GM18505 (cell line): ENCODE data around the gene CDC42EP1.
"Not testable (repeated sequence)": the region's sequence is repeated elsewhere in the genome, so short reads cannot be mapped to it uniquely, and the experiment has no call there.

Experiments
- ATAC-seq: cut with Tn5 transposase; IDR thresholded peaks from one replicate; pipeline ENCODE4 v1.9.1; 2021; ENCODE audit not compliant: unreplicated experiment
- POLR2A ChIP-seq: IDR thresholded peaks from 4 replicates; pipeline ENCODE4 v1.6.1; 2011; ENCODE audit warnings: borderline replicate concordance; ENCODE audit not compliant: insufficient read depth, insufficient read length; ENCODE audit errors: extremely low read depth

The CDC42EP1 gene

GRCh38 chr22:37601540-37602442 lies 41.5 kb downstream of the CDC42EP1 start:
- no peak for TF ChIP-seq POLR2A
- ATAC-seq: no peak

GRCh38 chr22:37602546-37603277 lies 42.4 kb downstream of the CDC42EP1 start:
- ATAC-seq: not testable (repeated sequence)

GRCh38 chr22:37604074-37604473 lies 43.8 kb downstream of the CDC42EP1 start:
- no peak for TF ChIP-seq POLR2A
- no peak for ATAC-seq

- TF ChIP-seq POLR2A: no peak
- no peak for ATAC-seq
Measured at GRCh38 chr22:37604875-37605274, 44.6 kb downstream of the CDC42EP1 start.

GRCh38 chr22:37607010-37607934 lies 47.0 kb downstream of the CDC42EP1 start:
- ATAC-seq: no peak
- no peak for TF ChIP-seq POLR2A

- no peak for TF ChIP-seq POLR2A
- no peak for ATAC-seq
Measured at GRCh38 chr22:37607935-37608476, 47.7 kb downstream of the CDC42EP1 start.

GRCh38 chr22:37608477-37609239 lies 48.4 kb downstream of the CDC42EP1 start, which contains the start of gene GGA1:
Gene GGA1, plus strand, starts transcription at chr22:37608834. Its CDS starts 27 bp downstream, at chr22:37608861.
- peak; percentile 83 for ATAC-seq
- TF ChIP-seq POLR2A: peak; percentile 37

- no peak for TF ChIP-seq POLR2A
Measured at GRCh38 chr22:37609240-37610152, 49.2 kb downstream of the CDC42EP1 start.

GRCh38 chr22:37610153-37610475 lies 49.8 kb downstream of the CDC42EP1 start:
- not testable (repeated sequence) for ATAC-seq

More at GRCh38 chr22:37609240-37610152, 49.2 kb downstream of the CDC42EP1 start:
- ATAC-seq: no peak

GRCh38 chr22:37610480-37611129 lies 50.3 kb downstream of the CDC42EP1 start:
- no peak for ATAC-seq

GRCh38 chr22:37611207-37611606 lies 50.9 kb downstream of the CDC42EP1 start:
- TF ChIP-seq POLR2A: no peak
- no peak for ATAC-seq

More at GRCh38 chr22:37610480-37611129, 50.3 kb downstream of the CDC42EP1 start:
- no peak for TF ChIP-seq POLR2A
